ENCODE data around the gene MYL9. TPM values are rescaled to one million over a fixed set of nuclear protein-coding genes. Genes with fewer than 3 reads are reported as not detected.

MYL9 gene
- polyA plus RNA-seq, 1 donor from 2014 or later = not detected

- H2AFZ ChIP-seq (ENCODE audit: low read depth, low read length) = no peak overlapping the region
- no peaks in the 10 kb centered on the region for H3K9me3 ChIP-seq (ENCODE audit: low read length)
- no peak overlapping the region for H3K27ac ChIP-seq (ENCODE audit: low read length)
- H3K79me2 ChIP-seq (replicated peaks; ENCODE audit: insufficient read depth, low read length) = no peaks in the 10 kb centered on the region
- TF ChIP-seq EZH2 (IDR thresholded peaks at IDR 0.05; ENCODE audit: borderline replicate concordance, insufficient read depth, low read length, poor library complexity, severe bottlenecking) (no peak), MXI1 (conservative IDR thresholded peaks at IDR 0.05; ENCODE audit: poor library complexity, severe bottlenecking) (no peak), REST (IDR thresholded peaks at IDR 0.05; ENCODE audit: borderline replicate concordance) (no peak), EP300 (conservative IDR thresholded peaks at IDR 0.05; ENCODE audit: poor library complexity, severe bottlenecking) (no peak), SMC3 (conservative IDR thresholded peaks at IDR 0.05; ENCODE audit: poor library complexity) (no peak), RAD21 (conservative IDR thresholded peaks at IDR 0.05) (no peak), CTCF (IDR thresholded peaks at IDR 0.05; ENCODE audit: poor library complexity, severe bottlenecking) (no peak), POLR2AphosphoS5 (IDR thresholded peaks at IDR 0.05) (no peak), TAF1 (IDR thresholded peaks at IDR 0.05; ENCODE audit: low read depth) (no peak)
- no peaks in the 10 kb centered on the region for H3K36me3 ChIP-seq (ENCODE audit: insufficient read depth, low read length)
- H3K9ac ChIP-seq (ENCODE audit: low read length) = no peak overlapping the region
- no peaks in the 10 kb centered on the region for H3K27me3 ChIP-seq (ENCODE audit: insufficient read depth, low read depth, low read length)
- H3K4me2 ChIP-seq (ENCODE audit: low read length) = no peak overlapping the region
- no peaks in the 10 kb centered on the region for H3F3A ChIP-seq (ENCODE audit: insufficient read depth, low read length, poor library complexity, severe bottlenecking)
- no peak overlapping the region for H3K4me3 ChIP-seq (ENCODE audit: low read length)
- H3K9me2 ChIP-seq (ENCODE audit: insufficient read depth, low read length) = no peaks in the 10 kb centered on the region
- no peaks in the 10 kb centered on the region for H4K20me1 ChIP-seq (ENCODE audit: insufficient read depth)
These were observed 9.5 kb downstream of the MYL9 start for GRCh38 chr20:36550790-36551299.

DNA sequence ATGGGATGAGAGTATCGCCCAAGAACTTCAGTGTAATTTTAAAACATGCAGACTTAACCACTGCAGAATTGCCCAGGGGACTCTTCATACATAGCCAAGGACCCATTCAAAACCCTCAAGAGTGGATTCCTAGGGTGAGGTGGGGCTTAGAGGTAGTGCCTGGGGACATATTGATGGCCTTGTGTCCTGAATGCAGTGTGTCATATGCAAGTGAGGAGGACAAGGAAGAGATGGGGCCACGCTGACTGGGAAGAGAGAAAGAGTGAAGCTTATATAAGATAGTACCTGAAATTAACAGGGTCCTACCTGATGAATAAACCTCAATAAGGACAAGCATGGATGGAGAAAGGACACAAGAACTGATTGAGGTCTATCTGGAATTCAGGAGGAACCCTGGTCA lies 13.9 kb downstream of the MYL9 start:
- no peaks in the 10 kb centered on the region for H3K27me3 ChIP-seq (ENCODE audit: insufficient read depth, low read depth, low read length)
- no peaks in the 10 kb centered on the region for H3K9me2 ChIP-seq (ENCODE audit: insufficient read depth, low read length)
- no peaks in the 10 kb centered on the region for H3K36me3 ChIP-seq (ENCODE audit: insufficient read depth, low read length)
- H2AFZ ChIP-seq (ENCODE audit: low read depth, low read length) = no peak overlapping the region
- no peak overlapping the region for H3K9ac ChIP-seq (ENCODE audit: low read length)
- H3K4me2 ChIP-seq (ENCODE audit: low read length) = no peak overlapping the region
- no peaks in the 10 kb centered on the region for H3K9me3 ChIP-seq (ENCODE audit: low read length)
- H4K20me1 ChIP-seq (ENCODE audit: insufficient read depth) = no peaks in the 10 kb centered on the region
- TF ChIP-seq SMC3 (conservative IDR thresholded peaks at IDR 0.05; ENCODE audit: poor library complexity) (no peak), TAF1 (IDR thresholded peaks at IDR 0.05; ENCODE audit: low read depth) (no peak), CTCF (IDR thresholded peaks at IDR 0.05; ENCODE audit: poor library complexity, severe bottlenecking) (no peak), POLR2AphosphoS5 (IDR thresholded peaks at IDR 0.05) (no peak), REST (IDR thresholded peaks at IDR 0.05; ENCODE audit: borderline replicate concordance) (no peak), EP300 (conservative IDR thresholded peaks at IDR 0.05; ENCODE audit: poor library complexity, severe bottlenecking) (no peak)
- no peak overlapping the region for H3K27ac ChIP-seq (ENCODE audit: low read length)
- no peaks in the 10 kb centered on the region for H3K79me2 ChIP-seq (replicated peaks; ENCODE audit: insufficient read depth, low read length)
- no peak overlapping the region for H3K4me3 ChIP-seq (ENCODE audit: low read length)
- no peaks in the 10 kb centered on the region for H3F3A ChIP-seq (ENCODE audit: insufficient read depth, low read length, poor library complexity, severe bottlenecking)
